Measurements from ENCODE around the gene INTS6. TPM values are rescaled to one million over a fixed set of nuclear protein-coding genes. Genes with fewer than 3 reads are reported as not detected.

Gene INTS6
- total and polyA plus RNA-seq, 2 of the 4 experiments (the other 2 are of a cell fraction), result 12.9 to 42.3 TPM

DNA sequence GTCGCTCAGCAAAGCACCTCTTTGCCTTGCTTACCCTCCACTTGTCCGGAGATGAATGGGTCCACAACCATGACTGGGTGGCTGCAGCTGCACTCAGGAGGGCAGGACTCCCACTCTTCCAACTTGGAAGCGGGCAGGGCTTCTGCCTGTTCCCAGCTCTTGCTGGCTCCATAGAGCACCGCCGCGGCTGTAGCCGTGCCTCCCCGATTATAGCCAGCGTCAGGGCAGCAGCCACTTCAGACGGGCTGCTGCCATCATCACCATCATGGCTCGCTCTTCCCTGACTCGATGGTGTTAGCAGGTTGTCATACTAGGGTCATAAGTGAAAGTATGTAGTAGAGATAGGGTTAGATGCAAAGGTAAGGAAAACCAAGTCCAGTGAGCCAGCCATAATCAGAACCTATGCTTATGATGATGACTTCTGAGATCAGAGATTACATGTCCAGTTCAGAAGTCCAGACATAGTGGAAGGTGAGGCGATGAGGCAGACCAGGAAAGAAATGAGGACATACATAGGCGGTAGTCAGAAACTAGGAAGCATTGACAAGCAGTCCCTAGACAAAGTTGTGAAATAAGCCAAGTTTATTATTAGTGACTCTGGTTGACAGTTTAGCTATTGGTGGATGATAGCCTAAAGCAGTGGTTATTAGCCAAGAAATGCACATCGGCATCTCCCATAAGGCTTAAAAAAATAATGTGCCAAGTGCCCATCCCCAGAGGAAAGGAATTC, 4.4 kb upstream of the INTS6 start:
- H3K18ac ChIP-seq (ENCODE audit: low read depth, low read length), result no peak overlapping the region
- 97% methylated on average over 4 of the region's 15 CpGs; no CpG with 5 or more reads in 1 of the 2 experiments for WGBS, 2 experiments (ENCODE audit: extremely low coverage in 2 of 2, insufficient read length in 1 of 2)
- no peak overlapping the region for H3K9ac ChIP-seq (ENCODE audit: low read depth, low read length)
- no peaks in the 10 kb centered on the region for H4K20me1 ChIP-seq (ENCODE audit: insufficient read depth, low read length)
- H3K27ac ChIP-seq (ENCODE audit: insufficient read depth, low read length), result no peak overlapping the region
- TF ChIP-seq, protein P1, sequence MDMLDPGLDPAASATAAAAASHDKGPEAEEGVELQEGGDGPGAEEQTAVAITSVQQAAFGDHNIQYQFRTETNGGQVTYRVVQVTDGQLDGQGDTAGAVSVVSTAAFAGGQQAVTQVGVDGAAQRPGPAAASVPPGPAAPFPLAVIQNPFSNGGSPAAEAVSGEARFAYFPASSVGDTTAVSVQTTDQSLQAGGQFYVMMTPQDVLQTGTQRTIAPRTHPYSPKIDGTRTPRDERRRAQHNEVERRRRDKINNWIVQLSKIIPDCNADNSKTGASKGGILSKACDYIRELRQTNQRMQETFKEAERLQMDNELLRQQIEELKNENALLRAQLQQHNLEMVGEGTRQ (IDR thresholded peaks at IDR 0.05; ENCODE audit: low read depth, low read length), result no peak
- no peak for TF ChIP-seq NFE2L2 (IDR thresholded peaks at IDR 0.05; ENCODE audit: low read depth, low read length)
- TF ChIP-seq CTCF (conservative IDR thresholded peaks at IDR 0.05; ENCODE audit: low read depth, low read length), result no peak
- H3K27me3 ChIP-seq (ENCODE audit: control insufficient read depth, insufficient read depth, low read length), result no peaks in the 10 kb centered on the region
- no peak overlapping the region for H2BK20ac ChIP-seq (ENCODE audit: low read depth, low read length)
- no TSS peak for BruUV-seq (replicated peaks)
- H3K14ac ChIP-seq (replicated peaks; ENCODE audit: low read depth, low read length), result no peak overlapping the region
- no peak overlapping the region for H4K91ac ChIP-seq (ENCODE audit: insufficient read depth, low read depth, low read length)
- no peaks in the 10 kb centered on the region for H3K9me1 ChIP-seq (ENCODE audit: insufficient read depth, low read length)
- H3K4ac ChIP-seq (ENCODE audit: low read depth, low read length), result no peak overlapping the region
- H3K9me3 ChIP-seq (ENCODE audit: control insufficient read depth, insufficient read depth, low read length), result no peaks in the 10 kb centered on the region
- H3K79me1 ChIP-seq (ENCODE audit: low read depth in 1 of 2, low read length in 2 of 2), result peaks cover 0 to 9% of the 10 kb centered on the region in 2 experiments; a peak in 2 of 4 replicates
- H3K4me3 ChIP-seq (ENCODE audit: insufficient read depth, low read depth, low read length), result no peak overlapping the region
- no peak overlapping the region for H3K23ac ChIP-seq (ENCODE audit: low read depth, low read length)
- no peak for ATAC-seq (ENCODE audit: low read depth)
- peaks cover 9% of the 10 kb centered on the region; the same call in 1 of the 2 replicates for H3K36me3 ChIP-seq (ENCODE audit: control insufficient read depth, insufficient read depth, low read length)
- peaks cover 2% of the 10 kb centered on the region; the same call in 1 of the 2 replicates for H3K4me1 ChIP-seq (ENCODE audit: control insufficient read depth, insufficient read depth, low read length)
- in situ Hi-C loops (cut with MboI; ENCODE audit: low sequenced_read_pairs) (no loop called here), dilution Hi-C loops (cut with HindIII; ENCODE audit: low sequenced_read_pairs, unreplicated experiment) (no loop called here), intact Hi-C loops (cut with micrococcal nuclease) (loop anchor here (10.0 kb wide), 2 partner anchors 308 to 998 kb away; partner anchors contain the start of genes CKAP2 and VPS36)
- ChIA-PET CTCF (no interaction called here), POLR2A (ENCODE audit: unreplicated experiment) (no interaction called here)
- H2AK9ac ChIP-seq (replicated peaks; ENCODE audit: low read depth, low read length, poor library complexity), result no peak overlapping the region
- H2AFZ ChIP-seq (replicated peaks; ENCODE audit: low read length, poor library complexity), result no peak overlapping the region
- no peak overlapping the region for H3K4me2 ChIP-seq (ENCODE audit: low read depth, low read length)
- no peak overlapping the region for H3K56ac ChIP-seq (ENCODE audit: extremely low read depth, insufficient read depth, low read length)
- DNase-seq, result no peak
- no peak overlapping the region for H2BK15ac ChIP-seq (ENCODE audit: low read depth, low read length)
- no peak overlapping the region for H4K5ac ChIP-seq (ENCODE audit: low read depth, low read length)
- H2BK5ac ChIP-seq (ENCODE audit: low read depth, low read length, poor library complexity, severe bottlenecking), result no peak overlapping the region
- H2AK5ac ChIP-seq (ENCODE audit: low read depth, low read length), result no peak overlapping the region
- H2BK120ac ChIP-seq (ENCODE audit: low read depth, low read length), result no peak overlapping the region
- no peak overlapping the region for H4K8ac ChIP-seq (ENCODE audit: low read depth in 2 of 2, low read length in 2 of 2)
